H1 (cell line): ENCODE measurements around the gene HKDC1.

Experiments used
- BRCA1 ChIP-seq: IDR thresholded peaks from 2 replicates; pipeline ENCODE4 v1.6.1; 2012; ENCODE audit warnings: low read depth, low read length, improper control_type of control experiment
- CHD7 ChIP-seq: fragments of 300-600 bp; sonication (generic); IDR thresholded peaks from 2 replicates; pipeline ENCODE4 v1.7.1; 2012; ENCODE audit warnings: low read length, moderate library complexity, mild to moderate bottlenecking, inconsistent platforms; ENCODE audit not compliant: insufficient replicate concordance
- CTBP2 ChIP-seq: IDR thresholded peaks from 2 replicates; pipeline ENCODE4 v1.7.0; 2011; ENCODE audit warnings: borderline replicate concordance, mild to moderate bottlenecking, moderate library complexity, mixed read lengths, low read length; ENCODE audit not compliant: insufficient read depth, insufficient read length
- CTCF ChIP-seq, 3 experiments: IDR thresholded peaks; 1 replicate in 2 of 3; 2 replicates in 1 of 3; pipeline versions ENCODE4 v1.5.1 to v1.6.1; 2011; ENCODE audit warnings: low read length in 3 of 3, mild to moderate bottlenecking in 3 of 3, inconsistent platforms in 2 of 3, low read depth in 1 of 3, moderate library complexity in 1 of 3; ENCODE audit not compliant: insufficient read depth in 1 of 3; ENCODE audit errors: control extremely low read depth in 1 of 3
- JUN ChIP-seq: IDR thresholded peaks from 2 replicates; pipeline ENCODE4 v1.6.1; 2011; ENCODE audit warnings: low read depth, mild to moderate bottlenecking, improper control_type of control experiment, low read length
- MAX ChIP-seq: IDR thresholded peaks from 2 replicates; pipeline ENCODE4 v1.6.1; 2012; ENCODE audit warnings: inconsistent platforms
- POLR2A ChIP-seq, 2 experiments: IDR thresholded peaks; 1 replicate in 1 of 2; 2 replicates in 1 of 2; pipeline ENCODE4 v1.6.1; 2011; ENCODE audit warnings: low read depth in 2 of 2, low read length in 2 of 2, mild to moderate bottlenecking in 2 of 2; ENCODE audit errors: control extremely low read depth in 1 of 2
- POLR2AphosphoS5 ChIP-seq: IDR thresholded peaks from 2 replicates; pipeline ENCODE4 v1.6.1; 2011; ENCODE audit warnings: low read depth, low read length
- TBP ChIP-seq: IDR thresholded peaks from 2 replicates; pipeline ENCODE4 v1.6.1; 2011; ENCODE audit warnings: low read depth, low read length, improper control_type of control experiment

GRCh38 chr10:69179089-69179742, 40.9 kb upstream of the HKDC1 start:
- TF ChIP-seq CTCF (IDR thresholded peaks at IDR 0.05; ENCODE audit: control extremely low read depth in 1 of 3, insufficient read depth in 1 of 3, low read depth in 1 of 3, low read length in 3 of 3) (no peak), POLR2AphosphoS5 (no peak; the same call in 1 of the 2 replicates), CTBP2 (no peak), BRCA1 (no peak), TBP (no peak), MAX (no peak), JUN (no peak), CHD7 (no peak), POLR2A (IDR thresholded peaks at IDR 0.05; ENCODE audit: control extremely low read depth in 1 of 2, low read depth in 2 of 2, low read length in 2 of 2) (no peak)
